Fibroblast of mammary gland (primary cell): Measurements from ENCODE around the gene UBA5.

ENCODE experiments used
- DNase-seq: peaks from one replicate; pipeline ENCODE4 v3.0.0-alpha.2; 2010; ENCODE audit warnings: low read depth
- H3K4me3 ChIP-seq: 2 replicates; pipeline ENCODE4 v1.5.1; 2011; ENCODE audit warnings: low read depth, mild to moderate bottlenecking, low read length, moderate library complexity; ENCODE audit not compliant: control insufficient read depth
- TF ChIP-seq, protein P1 (sequence below): conservative IDR thresholded peaks from 2 replicates; pipeline ENCODE4 v1.5.1; 2011; ENCODE audit warnings: low read depth, low read length, inconsistent platforms; ENCODE audit not compliant: control insufficient read depth, insufficient read depth

Gene UBA5

DNA sequence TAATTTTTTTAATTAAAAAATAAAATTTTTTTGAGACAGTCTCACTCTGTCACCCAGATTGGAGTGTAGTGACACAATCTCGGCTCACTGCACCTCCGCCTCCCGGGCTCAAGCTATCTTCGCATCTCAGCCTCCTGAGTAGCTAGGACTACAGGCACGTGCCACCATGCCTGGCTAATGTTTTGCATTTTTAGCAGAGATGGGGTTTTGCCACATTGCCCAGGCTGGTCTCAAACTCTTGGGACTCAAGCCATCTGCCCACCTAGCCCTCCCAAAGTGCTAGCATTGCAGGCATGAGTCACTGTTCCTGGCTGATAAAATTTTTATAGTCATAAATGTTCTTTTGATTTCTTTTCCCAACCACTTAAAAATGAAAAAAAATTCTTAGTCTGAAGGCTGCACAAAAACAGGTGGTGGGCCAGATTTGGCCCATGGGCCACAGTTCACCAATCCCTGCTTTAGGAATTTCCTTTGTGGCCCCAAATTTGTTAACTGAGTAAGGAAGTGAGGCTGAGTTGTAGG lies 9.2 kb downstream of the UBA5 start:
- DNase-seq: no peak
- TF ChIP-seq, protein P1, sequence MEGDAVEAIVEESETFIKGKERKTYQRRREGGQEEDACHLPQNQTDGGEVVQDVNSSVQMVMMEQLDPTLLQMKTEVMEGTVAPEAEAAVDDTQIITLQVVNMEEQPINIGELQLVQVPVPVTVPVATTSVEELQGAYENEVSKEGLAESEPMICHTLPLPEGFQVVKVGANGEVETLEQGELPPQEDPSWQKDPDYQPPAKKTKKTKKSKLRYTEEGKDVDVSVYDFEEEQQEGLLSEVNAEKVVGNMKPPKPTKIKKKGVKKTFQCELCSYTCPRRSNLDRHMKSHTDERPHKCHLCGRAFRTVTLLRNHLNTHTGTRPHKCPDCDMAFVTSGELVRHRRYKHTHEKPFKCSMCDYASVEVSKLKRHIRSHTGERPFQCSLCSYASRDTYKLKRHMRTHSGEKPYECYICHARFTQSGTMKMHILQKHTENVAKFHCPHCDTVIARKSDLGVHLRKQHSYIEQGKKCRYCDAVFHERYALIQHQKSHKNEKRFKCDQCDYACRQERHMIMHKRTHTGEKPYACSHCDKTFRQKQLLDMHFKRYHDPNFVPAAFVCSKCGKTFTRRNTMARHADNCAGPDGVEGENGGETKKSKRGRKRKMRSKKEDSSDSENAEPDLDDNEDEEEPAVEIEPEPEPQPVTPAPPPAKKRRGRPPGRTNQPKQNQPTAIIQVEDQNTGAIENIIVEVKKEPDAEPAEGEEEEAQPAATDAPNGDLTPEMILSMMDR: no peak
- H3K4me3 ChIP-seq: no peak overlapping the region

DNA sequence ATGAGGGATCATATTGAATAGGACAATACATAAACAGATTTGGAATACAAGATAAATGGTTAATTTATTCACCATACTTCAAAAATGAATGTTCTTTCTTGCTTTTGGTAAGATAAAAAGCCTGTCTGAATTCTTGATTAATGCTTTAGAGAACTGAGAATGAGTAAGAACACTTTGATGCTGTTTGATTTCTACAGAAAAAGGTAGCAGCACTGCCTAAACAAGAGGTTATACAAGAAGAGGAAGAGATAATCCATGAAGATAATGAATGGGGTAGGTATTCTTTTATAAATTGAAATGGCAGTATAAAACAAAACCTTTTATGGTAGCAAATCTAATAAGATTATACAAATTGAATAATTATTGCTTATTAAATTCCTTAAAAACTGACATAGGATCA lies 15.3 kb downstream of the UBA5 start:
- TF ChIP-seq, protein P1: no peak
- DNase-seq: no peak
- H3K4me3 ChIP-seq: no peak overlapping the region

DNA sequence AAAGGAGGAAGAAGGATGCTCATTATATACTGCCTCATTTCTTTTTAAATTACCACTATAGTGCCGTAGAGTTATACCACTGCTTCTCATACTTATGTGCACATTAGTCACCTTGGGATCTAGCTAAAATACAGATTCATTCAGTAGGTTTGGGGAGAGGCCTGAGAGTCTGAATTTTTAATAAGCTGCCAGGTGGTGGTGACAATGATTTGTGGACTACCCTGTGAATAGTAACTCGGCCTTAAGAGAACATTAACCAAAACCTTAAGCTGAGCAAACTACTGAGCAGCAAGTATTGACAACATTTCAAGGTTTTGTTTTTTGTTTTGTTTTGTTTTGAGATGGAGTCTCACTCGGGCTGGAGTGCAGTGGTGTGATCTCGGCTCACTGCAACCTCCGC lies 19.8 kb downstream of the UBA5 start:
- DNase-seq: no peak
- TF ChIP-seq, protein P1: no peak
- no peak overlapping the region for H3K4me3 ChIP-seq

DNA sequence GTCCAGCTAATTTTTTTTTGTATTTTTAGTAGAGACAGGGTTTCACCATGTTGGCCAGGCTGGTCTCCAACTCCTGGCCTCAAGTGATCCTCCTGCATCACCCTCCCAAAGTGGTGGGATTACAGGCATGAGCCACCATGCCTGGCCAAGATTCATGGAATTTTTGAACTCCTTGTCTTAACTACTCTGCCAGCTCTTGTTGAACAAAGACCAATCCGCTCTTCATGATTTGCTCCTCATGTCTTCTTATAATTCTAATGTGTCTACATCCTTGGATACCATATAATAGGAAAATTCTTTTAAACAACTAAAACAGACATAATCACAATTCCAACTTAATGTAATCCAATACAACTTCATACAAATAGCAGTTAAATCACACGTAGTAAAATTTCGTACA lies 21.3 kb downstream of the UBA5 start:
- DNase-seq: no peak
- TF ChIP-seq, protein P1: no peak
- H3K4me3 ChIP-seq: no peak overlapping the region

DNA sequence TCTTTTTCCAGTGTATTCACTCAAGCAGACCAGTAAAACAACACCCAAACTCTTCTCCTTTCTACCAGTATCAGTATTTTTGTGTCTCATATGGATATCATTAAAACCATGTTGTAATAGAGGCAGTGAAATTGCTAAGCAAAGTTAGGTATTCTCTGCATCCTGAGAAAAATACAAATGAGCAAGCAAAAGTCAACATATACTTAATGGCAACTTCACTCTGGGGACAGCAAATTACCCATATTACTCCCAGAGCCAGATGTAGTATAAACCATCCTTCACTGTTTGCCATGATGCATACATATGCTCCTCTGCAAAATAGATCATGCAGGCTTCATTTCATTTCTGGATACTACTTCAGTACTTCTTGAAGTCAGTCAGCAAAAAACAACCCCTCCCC lies 22.1 kb downstream of the UBA5 start:
- H3K4me3 ChIP-seq: no peak overlapping the region
- TF ChIP-seq, protein P1: no peak
- peak; percentile 27 for DNase-seq

DNA sequence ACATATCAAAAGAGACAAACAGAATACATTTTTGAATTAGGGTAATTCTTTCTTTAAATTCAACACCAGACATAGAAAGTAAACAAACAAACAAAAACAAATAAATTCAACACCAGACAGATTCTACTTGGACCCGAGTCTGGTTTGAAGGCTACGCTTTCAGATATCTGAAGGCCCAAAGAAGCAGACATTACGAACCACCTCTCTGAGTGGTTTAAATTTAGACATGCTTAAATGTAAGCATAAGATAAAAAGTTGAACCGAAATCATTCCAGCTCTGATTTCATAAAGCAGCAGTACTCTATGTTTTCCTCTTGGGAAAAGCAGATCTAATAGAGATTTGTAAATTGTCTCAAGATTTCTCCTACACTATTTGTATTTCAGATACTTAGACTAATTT lies 29.9 kb downstream of the UBA5 start:
- H3K4me3 ChIP-seq: no peak overlapping the region
- TF ChIP-seq, protein P1: no peak
- no peak for DNase-seq

DNA sequence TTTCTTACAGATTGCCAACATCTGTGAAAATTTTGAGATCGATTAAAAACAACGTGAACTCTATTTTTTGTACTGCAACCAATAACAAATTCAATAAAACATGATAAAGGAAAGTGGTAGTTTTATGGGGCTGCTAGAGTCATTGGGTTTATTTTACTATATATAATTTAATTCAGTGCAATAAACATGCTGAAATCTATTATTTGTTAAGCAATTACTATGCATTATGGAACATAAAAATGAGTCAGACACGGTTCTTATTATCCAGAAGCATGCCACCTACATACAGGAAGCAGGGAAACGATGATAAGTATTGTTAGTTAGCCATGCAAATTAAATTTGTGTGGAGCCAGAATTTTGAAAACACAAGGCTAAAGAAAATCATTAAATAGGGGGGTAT lies 34.9 kb downstream of the UBA5 start:
- DNase-seq: no peak
- TF ChIP-seq, protein P1: no peak

More for the DNA sequence above, 34.9 kb downstream of the UBA5 start:
- no peak overlapping the region for H3K4me3 ChIP-seq
